COLO829 (cell line): ENCODE measurements around the gene ARPC5.
"Not testable (repeated sequence)": the region's sequence is repeated elsewhere in the genome, so short reads cannot be mapped to it uniquely, and the experiment has no call there.

Experiments
- DNase-seq: peaks from one replicate; pipeline ENCODE4 v3.0.0; 2012; ENCODE audit warnings: low spot score

ARPC5 gene

GRCh38 chr1:183635606-183636333, at the start of gene ARPC5:
TSS of gene ARPC5 (minus strand) at chr1:183635783. CDS start at chr1:183635659, 124 bp downstream.
- DNase-seq, result peak; percentile 96

- DNase-seq, result peak; percentile 87
Observed at GRCh38 chr1:183685112-183685713, 49.6 kb upstream of the ARPC5 start.

- not testable (repeated sequence) for DNase-seq
Observed at GRCh38 chr1:183679363-183679762, 43.8 kb upstream of the ARPC5 start.

GRCh38 chr1:183678819-183679218, 43.2 kb upstream of the ARPC5 start:
- no peak for DNase-seq

- no peak for DNase-seq
Observed at GRCh38 chr1:183676586-183677189, 41.1 kb upstream of the ARPC5 start.

- DNase-seq, result no peak
Observed at GRCh38 chr1:183675883-183676585, 40.5 kb upstream of the ARPC5 start.

GRCh38 chr1:183675381-183675780, 39.8 kb upstream of the ARPC5 start:
- DNase-seq, result no peak

- DNase-seq, result no peak
Observed at GRCh38 chr1:183674886-183675285, 39.3 kb upstream of the ARPC5 start.

GRCh38 chr1:183674339-183674738, 38.8 kb upstream of the ARPC5 start:
- DNase-seq, result no peak

GRCh38 chr1:183673605-183674323, 38.2 kb upstream of the ARPC5 start:
- no peak for DNase-seq

GRCh38 chr1:183670169-183670568, 34.6 kb upstream of the ARPC5 start:
- no peak for DNase-seq

GRCh38 chr1:183656355-183656754, 20.8 kb upstream of the ARPC5 start:
- DNase-seq, result no peak

GRCh38 chr1:183655562-183656075, 20.0 kb upstream of the ARPC5 start:
- peak; percentile 90 for DNase-seq

GRCh38 chr1:183654706-183655105, 19.1 kb upstream of the ARPC5 start:
- DNase-seq, result no peak

GRCh38 chr1:183653876-183654451, 18.4 kb upstream of the ARPC5 start:
- no peak for DNase-seq

GRCh38 chr1:183653462-183653794, 17.8 kb upstream of the ARPC5 start:
- DNase-seq, result no peak

GRCh38 chr1:183652547-183653461, 17.2 kb upstream of the ARPC5 start, which contains the start of gene APOBEC4:
TSS of gene APOBEC4 (minus strand) at chr1:183653316. CDS start at chr1:183648781, 4,535 bp downstream.
- DNase-seq, result no peak

- DNase-seq, result no peak
Observed at GRCh38 chr1:183652107-183652506, 16.5 kb upstream of the ARPC5 start.

- DNase-seq, result no peak
Observed at GRCh38 chr1:183651612-183652011, 16.0 kb upstream of the ARPC5 start.

- no peak for DNase-seq
Observed at GRCh38 chr1:183648042-183648441, 12.5 kb upstream of the ARPC5 start.
